ENCODE data around the gene CSHL1. TPM values are rescaled to one million over a fixed set of nuclear protein-coding genes. Genes with fewer than 3 reads are reported as not detected.

Gene CSHL1
- polyA plus RNA-seq, 2 of the 4 experiments (the other 2 are of a cell fraction): not detected

DNA sequence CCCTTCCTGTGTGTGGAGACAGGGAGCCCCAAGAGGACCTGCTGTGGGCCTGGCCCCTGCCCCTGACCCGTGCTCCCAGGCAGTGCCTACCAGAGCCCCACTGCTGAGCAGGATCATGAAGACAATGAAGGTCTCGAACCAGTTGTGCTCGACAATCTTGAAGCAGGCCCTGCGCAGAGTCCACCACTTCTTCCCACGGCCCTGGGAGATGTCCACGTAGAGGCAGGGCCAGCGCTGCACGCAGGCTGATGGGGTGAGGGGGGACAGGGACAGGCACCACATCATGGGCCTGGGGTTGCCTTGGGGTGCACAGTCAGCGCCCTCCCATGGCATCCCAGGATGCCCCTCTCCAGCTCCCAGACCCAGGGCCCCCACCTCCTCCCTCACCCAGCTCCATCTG lies 37.5 kb upstream of the CSHL1 start (continued):
- no peak for TF ChIP-seq E2F6 (IDR thresholded peaks at IDR 0.05; ENCODE audit: borderline replicate concordance, low read depth)

DNA sequence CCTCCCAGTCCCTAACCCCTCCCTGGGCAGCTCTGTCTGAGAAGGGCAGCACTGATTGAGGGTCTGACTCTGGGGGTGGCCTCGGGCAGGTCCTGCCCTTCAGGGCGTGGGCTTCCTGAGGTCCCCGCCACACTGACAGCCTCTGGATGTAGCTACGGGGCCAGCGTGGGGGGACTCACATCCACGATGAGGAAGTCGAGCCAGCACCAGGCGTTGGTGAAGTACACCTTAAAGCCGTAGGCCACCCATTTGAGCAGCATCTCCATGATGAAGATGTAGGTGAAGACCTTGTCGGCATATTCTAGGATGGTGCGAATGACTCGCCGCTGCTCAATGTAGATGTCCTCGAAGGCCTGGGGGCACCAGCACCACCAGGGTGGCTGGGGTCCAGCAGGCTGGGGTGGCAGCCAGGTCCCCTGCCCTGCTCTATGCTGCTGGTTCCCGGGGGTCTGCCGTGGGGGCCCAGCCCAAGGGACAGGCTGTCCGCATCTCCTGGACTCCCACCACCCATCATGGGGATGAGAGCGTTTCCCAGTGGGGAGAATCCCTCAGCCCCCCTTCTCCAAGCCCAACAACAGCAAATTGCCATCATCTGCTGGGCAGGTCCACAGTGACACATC lies 36.8 kb upstream of the CSHL1 start:
- CTCF ChIA-PET: interaction anchor here (0.7 to 5.1 kb wide), 22 partner anchors 9 to 330 kb away, joined by 3 to 90 read pairs (median 17); partner anchors contain the start of genes CD79B and GH1
- no peak for FAIRE-seq
- WGBS (ENCODE audit: missing lambda C conversion rate): 68% methylated on average over 17 of the region's 18 CpGs

DNA sequence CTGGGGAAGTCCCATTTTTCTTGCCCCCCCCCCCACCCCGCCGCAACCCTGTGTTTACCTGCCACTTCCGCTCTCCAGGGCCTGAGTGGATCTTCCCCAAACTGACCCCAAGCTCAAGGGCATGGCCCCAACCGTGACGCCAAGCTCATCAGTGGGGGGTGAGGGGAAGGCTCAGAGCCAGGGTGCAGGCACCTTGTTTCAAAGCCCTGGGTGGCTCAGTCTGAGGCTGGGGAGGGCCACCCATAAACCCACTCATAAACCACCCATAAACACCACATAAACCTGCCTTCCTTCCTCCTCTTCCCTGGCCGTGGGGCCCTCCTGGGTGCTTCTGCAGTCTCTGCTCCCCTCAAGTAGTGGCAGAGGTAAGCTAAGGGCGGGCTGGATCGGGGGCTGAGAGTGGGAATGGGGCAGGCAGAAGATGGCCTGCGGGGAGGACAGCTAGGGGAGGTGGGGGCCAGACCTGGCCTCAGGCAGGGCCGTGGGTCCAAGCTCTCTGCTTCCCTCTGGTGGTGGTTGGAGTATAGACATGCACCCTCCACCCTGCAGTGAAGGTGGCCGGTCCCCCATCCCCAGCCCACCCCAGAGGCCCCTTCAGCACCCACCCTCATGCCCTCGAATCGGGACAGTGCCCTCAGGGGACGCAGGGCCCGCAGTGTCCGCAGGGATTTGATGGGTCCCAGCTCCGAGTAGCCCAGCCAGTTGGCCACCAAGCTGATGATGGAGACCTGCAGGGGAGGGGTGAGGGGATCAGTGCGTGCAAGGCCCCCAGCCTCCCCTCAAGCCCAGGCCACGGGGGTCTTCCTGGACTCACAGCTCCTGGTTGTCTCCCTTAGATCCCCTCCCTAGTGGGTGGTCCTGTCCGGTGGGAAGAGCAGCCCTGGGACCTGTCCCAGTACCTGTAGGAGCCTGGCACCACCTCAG lies 35.6 kb upstream of the CSHL1 start:
- Histone ChIP-seq H3K4me3 (no peak overlapping the region), H3K4me1 (no peaks in the 10 kb centered on the region), H3K9me3 (no peaks in the 10 kb centered on the region), H3K4me2 (no peak overlapping the region), H3K27ac (no peak overlapping the region)
- POLR2A ChIA-PET: interaction anchor here (0.5 to 1.2 kb wide), 4 partner anchors 14 to 360 kb away, joined by 3 to 6 read pairs (median 4); no protein-coding TSS in a partner anchor
- CTCF ChIA-PET: interaction anchor here (0.5 to 5.1 kb wide), 56 partner anchors 9 to 992 kb away, joined by 3 to 90 read pairs (median 6); partner anchors contain the start of genes CD79B, CSHL1, ERN1 and GH1
- DNase-seq (ENCODE audit: low read depth in 1 of 2, low spot score in 1 of 2) (peak; percentile 45 to 84), FAIRE-seq (no peak), ATAC-seq (peak; percentile 58 to 88; a peak in 5 of 6 replicates)
- no peak for TF ChIP-seq POLR2AphosphoS2 (conservative IDR thresholded peaks at IDR 0.05; ENCODE audit: low read length)
- peak; percentile 51 to 57 for TF ChIP-seq RAD21 (conservative IDR thresholded peaks at IDR 0.05 in 1 of 2, IDR thresholded peaks at IDR 0.05 in 1 of 2)
- TF ChIP-seq JUN (IDR thresholded peaks at IDR 0.05): no peak
- TF ChIP-seq SMC3 (IDR thresholded peaks at IDR 0.05): peak; percentile 71
- TF ChIP-seq ZSCAN20 (CRISPR knock-in tag; IDR thresholded peaks at IDR 0.05): no peak
- TF ChIP-seq KDM1A (IDR thresholded peaks at IDR 0.05; ENCODE audit: low read depth): no peak
- TF ChIP-seq CTCF (IDR thresholded peaks at IDR 0.05): peak; percentile 77
- 42% methylated on average over 8 of the region's 20 CpGs for WGBS (ENCODE audit: missing lambda C conversion rate)

More for the DNA sequence above, 36.8 kb upstream of the CSHL1 start:
- no peak for TF ChIP-seq MAFK (IDR thresholded peaks at IDR 0.05; ENCODE audit: partially characterized antibody)
- no peak for TF ChIP-seq CHD2 (IDR thresholded peaks at IDR 0.05; ENCODE audit: low read length, partially characterized antibody)
- TF ChIP-seq SMC3 (IDR thresholded peaks at IDR 0.05): no peak
- TF ChIP-seq EHMT2 (IDR thresholded peaks at IDR 0.05; ENCODE audit: low read depth): no peak
- no peak for TF ChIP-seq ELK1 (IDR thresholded peaks at IDR 0.05; ENCODE audit: low read depth, low read length)
- no peak for TF ChIP-seq USF2 (IDR thresholded peaks at IDR 0.05)
- TF ChIP-seq JUNB (IDR thresholded peaks at IDR 0.05): no peak
- no peak for TF ChIP-seq KDM5A (IDR thresholded peaks at IDR 0.05)
- no peak for TF ChIP-seq TP53 (CRISPR knock-in tag; IDR thresholded peaks at IDR 0.05)
- TF ChIP-seq, protein P1, sequence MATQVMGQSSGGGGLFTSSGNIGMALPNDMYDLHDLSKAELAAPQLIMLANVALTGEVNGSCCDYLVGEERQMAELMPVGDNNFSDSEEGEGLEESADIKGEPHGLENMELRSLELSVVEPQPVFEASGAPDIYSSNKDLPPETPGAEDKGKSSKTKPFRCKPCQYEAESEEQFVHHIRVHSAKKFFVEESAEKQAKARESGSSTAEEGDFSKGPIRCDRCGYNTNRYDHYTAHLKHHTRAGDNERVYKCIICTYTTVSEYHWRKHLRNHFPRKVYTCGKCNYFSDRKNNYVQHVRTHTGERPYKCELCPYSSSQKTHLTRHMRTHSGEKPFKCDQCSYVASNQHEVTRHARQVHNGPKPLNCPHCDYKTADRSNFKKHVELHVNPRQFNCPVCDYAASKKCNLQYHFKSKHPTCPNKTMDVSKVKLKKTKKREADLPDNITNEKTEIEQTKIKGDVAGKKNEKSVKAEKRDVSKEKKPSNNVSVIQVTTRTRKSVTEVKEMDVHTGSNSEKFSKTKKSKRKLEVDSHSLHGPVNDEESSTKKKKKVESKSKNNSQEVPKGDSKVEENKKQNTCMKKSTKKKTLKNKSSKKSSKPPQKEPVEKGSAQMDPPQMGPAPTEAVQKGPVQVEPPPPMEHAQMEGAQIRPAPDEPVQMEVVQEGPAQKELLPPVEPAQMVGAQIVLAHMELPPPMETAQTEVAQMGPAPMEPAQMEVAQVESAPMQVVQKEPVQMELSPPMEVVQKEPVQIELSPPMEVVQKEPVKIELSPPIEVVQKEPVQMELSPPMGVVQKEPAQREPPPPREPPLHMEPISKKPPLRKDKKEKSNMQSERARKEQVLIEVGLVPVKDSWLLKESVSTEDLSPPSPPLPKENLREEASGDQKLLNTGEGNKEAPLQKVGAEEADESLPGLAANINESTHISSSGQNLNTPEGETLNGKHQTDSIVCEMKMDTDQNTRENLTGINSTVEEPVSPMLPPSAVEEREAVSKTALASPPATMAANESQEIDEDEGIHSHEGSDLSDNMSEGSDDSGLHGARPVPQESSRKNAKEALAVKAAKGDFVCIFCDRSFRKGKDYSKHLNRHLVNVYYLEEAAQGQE (IDR thresholded peaks at IDR 0.05): no peak
- H3K4me3 ChIP-seq: no peak overlapping the region
- no peak overlapping the region for H3K27ac ChIP-seq
- H3K4me2 ChIP-seq: no peak overlapping the region
- no peak for ATAC-seq
- no peaks in the 10 kb centered on the region for H3K4me1 ChIP-seq
- POLR2A ChIA-PET: no interaction called here
- no peak for DNase-seq (ENCODE audit: low read depth in 1 of 2, low spot score in 1 of 2)
- H3K9me3 ChIP-seq: no peaks in the 10 kb centered on the region

Measured in A549 (cell line).